ENCODE data around the gene RAMP3. TPM values are rescaled to one million over a fixed set of nuclear protein-coding genes. Genes with fewer than 3 reads are reported as not detected.

The RAMP3 gene
- total RNA-seq, 2 donors from 2014 or later: not detected

DNA sequence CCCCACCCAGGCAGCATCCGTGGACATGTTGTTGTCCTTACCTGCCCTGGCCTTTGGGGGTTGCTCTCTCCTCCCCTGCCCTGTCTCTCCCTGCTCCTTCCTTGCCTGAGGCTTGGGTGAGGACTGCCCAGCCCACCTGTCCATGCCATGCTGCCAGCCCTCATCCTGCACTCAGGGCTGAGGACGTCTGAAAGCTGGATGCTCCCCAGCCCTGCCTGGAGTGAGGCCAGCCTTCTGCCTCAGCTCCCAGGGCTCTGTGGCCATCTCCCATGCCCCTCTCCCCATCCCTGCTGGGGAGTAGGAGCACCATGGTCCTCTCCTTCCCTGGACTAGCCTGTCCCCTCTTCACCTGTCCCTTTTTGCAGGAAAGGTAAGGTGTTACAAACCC lies 68.4 kb downstream of the RAMP3 start:
- no peak overlapping the region for H3K27ac ChIP-seq (ENCODE audit: low read depth, low read length)
- H3K4me1 ChIP-seq (ENCODE audit: control insufficient read depth, insufficient read depth, low read length): no peaks in the 10 kb centered on the region
- WGBS, 2 experiments (ENCODE audit: insufficient coverage in 1 of 2, insufficient read length in 1 of 2): 75 to 100% methylated on average over 1 to 2 of the region's 2 CpGs
- H3K9me3 Mint-ChIP-seq: no peaks in the 10 kb centered on the region
- no peaks in the 10 kb centered on the region for H3K9me3 ChIP-seq (ENCODE audit: control insufficient read depth, low read length)
- no peaks in the 10 kb centered on the region for H3K27me3 ChIP-seq (ENCODE audit: control insufficient read depth, insufficient read depth, low read length, poor library complexity, severe bottlenecking)
- peaks cover 2% of the 10 kb centered on the region for H3K27me3 Mint-ChIP-seq (ENCODE audit: insufficient read depth)
- no peaks in the 10 kb centered on the region for H3K36me3 ChIP-seq (ENCODE audit: control insufficient read depth, insufficient read depth, low read length)
- H3K9ac ChIP-seq (ENCODE audit: extremely low read depth, low read length, poor library complexity, severe bottlenecking): no peak overlapping the region
- H3K4me3 ChIP-seq (ENCODE audit: low read length): no peak overlapping the region
- DNase-seq: peak; percentile 32
- TF ChIP-seq, protein P1, sequence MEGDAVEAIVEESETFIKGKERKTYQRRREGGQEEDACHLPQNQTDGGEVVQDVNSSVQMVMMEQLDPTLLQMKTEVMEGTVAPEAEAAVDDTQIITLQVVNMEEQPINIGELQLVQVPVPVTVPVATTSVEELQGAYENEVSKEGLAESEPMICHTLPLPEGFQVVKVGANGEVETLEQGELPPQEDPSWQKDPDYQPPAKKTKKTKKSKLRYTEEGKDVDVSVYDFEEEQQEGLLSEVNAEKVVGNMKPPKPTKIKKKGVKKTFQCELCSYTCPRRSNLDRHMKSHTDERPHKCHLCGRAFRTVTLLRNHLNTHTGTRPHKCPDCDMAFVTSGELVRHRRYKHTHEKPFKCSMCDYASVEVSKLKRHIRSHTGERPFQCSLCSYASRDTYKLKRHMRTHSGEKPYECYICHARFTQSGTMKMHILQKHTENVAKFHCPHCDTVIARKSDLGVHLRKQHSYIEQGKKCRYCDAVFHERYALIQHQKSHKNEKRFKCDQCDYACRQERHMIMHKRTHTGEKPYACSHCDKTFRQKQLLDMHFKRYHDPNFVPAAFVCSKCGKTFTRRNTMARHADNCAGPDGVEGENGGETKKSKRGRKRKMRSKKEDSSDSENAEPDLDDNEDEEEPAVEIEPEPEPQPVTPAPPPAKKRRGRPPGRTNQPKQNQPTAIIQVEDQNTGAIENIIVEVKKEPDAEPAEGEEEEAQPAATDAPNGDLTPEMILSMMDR (conservative IDR thresholded peaks at IDR 0.05): no peak
- H3K27ac Mint-ChIP-seq: no peak overlapping the region
- peaks cover 5% of the 10 kb centered on the region for H3K4me1 Mint-ChIP-seq
- no peaks in the 10 kb centered on the region for H3K36me3 Mint-ChIP-seq (ENCODE audit: low read depth)
- H3K4me3 Mint-ChIP-seq: no peak overlapping the region

DNA sequence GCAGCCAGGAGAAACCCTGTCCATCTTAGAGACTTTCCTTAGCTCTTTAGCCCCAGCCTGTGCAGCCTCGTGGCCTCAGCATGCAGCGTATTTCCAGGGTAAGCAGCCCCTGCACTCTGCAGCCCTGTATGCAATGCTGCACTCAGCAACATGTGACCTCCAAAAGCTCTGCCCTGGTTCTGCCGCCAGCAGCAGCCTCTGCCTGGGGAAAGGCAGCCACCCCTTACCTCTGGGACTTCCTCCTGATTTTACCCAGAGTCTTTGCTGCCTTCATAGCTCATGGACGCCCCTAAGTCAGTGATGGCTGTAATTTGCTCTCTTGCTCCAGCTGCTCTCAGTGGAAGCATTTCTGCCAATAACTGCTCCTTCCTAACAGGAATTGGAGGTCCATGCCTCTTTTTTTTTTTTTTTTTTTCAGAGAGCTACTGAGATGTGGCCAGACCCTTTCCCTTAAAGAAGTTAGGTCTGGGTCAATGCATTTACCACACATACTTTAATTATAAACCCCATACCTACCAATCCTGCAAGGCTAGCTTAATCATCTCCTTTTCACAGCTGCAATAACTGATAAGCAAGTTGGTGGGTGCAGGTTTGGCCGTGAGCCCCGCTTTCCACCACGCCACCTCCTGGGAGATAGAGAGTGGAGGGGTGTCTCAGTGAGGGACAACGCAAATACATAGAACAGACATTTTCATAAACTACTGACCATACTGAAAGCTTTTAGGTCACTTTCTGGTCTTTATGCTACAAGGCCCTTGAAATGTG lies 71.7 kb downstream of the RAMP3 start:
- Mint-ChIP-seq H3K4me3 (no peak overlapping the region), H3K9me3 (no peaks in the 10 kb centered on the region), H3K36me3 (ENCODE audit: low read depth) (no peaks in the 10 kb centered on the region), H3K27ac (no peak overlapping the region), H3K27me3 (ENCODE audit: insufficient read depth) (peaks cover 2% of the 10 kb centered on the region), H3K4me1 (peaks cover 5% of the 10 kb centered on the region)
- 78 to 87% methylated on average over 6 to 7 of the region's 8 CpGs for WGBS, 2 experiments (ENCODE audit: insufficient coverage in 1 of 2, insufficient read length in 1 of 2)
- TF ChIP-seq, protein P1 (conservative IDR thresholded peaks at IDR 0.05): no peak
- Histone ChIP-seq H3K9me3 (ENCODE audit: control insufficient read depth, low read length) (no peaks in the 10 kb centered on the region), H3K4me3 (ENCODE audit: low read length) (no peak overlapping the region), H3K4me1 (ENCODE audit: control insufficient read depth, insufficient read depth, low read length) (no peaks in the 10 kb centered on the region), H3K36me3 (ENCODE audit: control insufficient read depth, insufficient read depth, low read length) (no peaks in the 10 kb centered on the region), H3K27ac (ENCODE audit: low read depth, low read length) (no peak overlapping the region), H3K27me3 (ENCODE audit: control insufficient read depth, insufficient read depth, low read length, poor library complexity, severe bottlenecking) (no peaks in the 10 kb centered on the region), H3K9ac (ENCODE audit: extremely low read depth, low read length, poor library complexity, severe bottlenecking) (no peak overlapping the region)
- DNase-seq: no peak

DNA sequence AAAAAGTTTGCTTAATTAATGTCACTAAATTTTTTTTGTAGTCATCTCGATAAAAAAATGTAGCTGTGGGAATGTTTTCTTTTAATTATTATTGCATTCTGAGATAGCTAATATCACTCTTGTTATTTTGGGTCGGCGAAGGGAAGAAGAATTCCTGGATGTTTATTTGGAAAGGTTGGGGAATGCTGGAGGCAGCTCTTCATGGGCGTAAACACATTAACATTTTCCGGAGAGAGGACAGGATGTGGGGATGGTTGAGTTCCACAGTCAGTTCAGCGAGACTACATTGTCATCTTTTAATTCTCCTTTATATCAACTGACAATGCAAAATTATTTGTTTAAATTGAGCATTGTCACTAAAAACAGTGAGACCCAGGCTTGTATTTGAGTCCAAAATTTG lies 72.5 kb downstream of the RAMP3 start:
- H3K9me3 Mint-ChIP-seq: no peaks in the 10 kb centered on the region
- DNase-seq: no peak
- no peaks in the 10 kb centered on the region for H3K9me3 ChIP-seq (ENCODE audit: control insufficient read depth, low read length)
- H3K36me3 Mint-ChIP-seq (ENCODE audit: low read depth): no peaks in the 10 kb centered on the region
- peaks cover under 1% of the 10 kb centered on the region for H3K27me3 Mint-ChIP-seq (ENCODE audit: insufficient read depth)
- H3K27ac ChIP-seq (ENCODE audit: low read depth, low read length): no peak overlapping the region
- TF ChIP-seq, protein P1 (conservative IDR thresholded peaks at IDR 0.05): no peak
- H3K27ac Mint-ChIP-seq: no peak overlapping the region
- H3K4me3 Mint-ChIP-seq: no peak overlapping the region
- no peaks in the 10 kb centered on the region for H3K27me3 ChIP-seq (ENCODE audit: control insufficient read depth, insufficient read depth, low read length, poor library complexity, severe bottlenecking)
- H3K4me3 ChIP-seq (ENCODE audit: low read length): no peak overlapping the region
- H3K36me3 ChIP-seq (ENCODE audit: control insufficient read depth, insufficient read depth, low read length): no peaks in the 10 kb centered on the region
- H3K4me1 ChIP-seq (ENCODE audit: control insufficient read depth, insufficient read depth, low read length): no peaks in the 10 kb centered on the region
- WGBS, 2 experiments (ENCODE audit: insufficient coverage in 1 of 2, insufficient read length in 1 of 2): 82 to 85% methylated on average over 2 to 6 of the region's 6 CpGs
- H3K9ac ChIP-seq (ENCODE audit: extremely low read depth, low read length, poor library complexity, severe bottlenecking): no peak overlapping the region
- peaks cover 5% of the 10 kb centered on the region for H3K4me1 Mint-ChIP-seq
